ENCODE measurements around the gene HDAC4. TPM values are rescaled to one million over a fixed set of nuclear protein-coding genes. Genes with fewer than 3 reads are reported as not detected.

The HDAC4 gene
- total and polyA plus RNA-seq, 4 donors: 2.9 to 37.2 (median 4.4) TPM

- TF ChIP-seq GABPA (IDR thresholded peaks at IDR 0.05 in 1 of 2, conservative IDR thresholded peaks at IDR 0.05 in 1 of 2) (no peak), JUND (IDR thresholded peaks at IDR 0.05) (no peak), RXRA (IDR thresholded peaks at IDR 0.05) (no peak), SP1 (IDR thresholded peaks at IDR 0.05) (no peak), NR2F2 (IDR thresholded peaks at IDR 0.05) (no peak), EGR1 (IDR thresholded peaks at IDR 0.05; ENCODE audit: low read depth in 2 of 2) (no peak), FOXA2 (IDR thresholded peaks at IDR 0.05) (no peak), REST (IDR thresholded peaks at IDR 0.05) (no peak), HNF4A (conservative IDR thresholded peaks at IDR 0.05) (no peak)
- 87% methylated on average over 20 of the region's 20 CpGs for WGBS
Observed at GRCh38 chr2:239098288-239098970, 302.4 kb downstream of the HDAC4 start.

GRCh38 chr2:239097428-239097696 is 303.5 kb downstream of the HDAC4 start:
- DNase-seq (ENCODE audit: low spot score): no peak
- H3K4me3 ChIP-seq (ENCODE audit: low read depth in 1 of 3, low read length in 3 of 3): no peak overlapping the region
- H3K27me3 ChIP-seq (ENCODE audit: control insufficient read depth in 4 of 4, insufficient read depth in 4 of 4, low read length in 3 of 4): no peaks in the 10 kb centered on the region

More at GRCh38 chr2:239098288-239098970, 302.4 kb downstream of the HDAC4 start:
- no peaks in the 10 kb centered on the region for H3K9me3 ChIP-seq (ENCODE audit: control insufficient read depth in 4 of 4, low read length in 3 of 4)
- no peak overlapping the region for H3K27ac ChIP-seq (ENCODE audit: low read depth in 1 of 2, low read length in 2 of 2)
- H3K27me3 ChIP-seq (ENCODE audit: control insufficient read depth in 4 of 4, insufficient read depth in 4 of 4, low read length in 3 of 4): no peaks in the 10 kb centered on the region
- no peaks in the 10 kb centered on the region for H3K4me1 ChIP-seq (ENCODE audit: control insufficient read depth in 4 of 4, insufficient read depth in 4 of 4, low read length in 3 of 4)
- DNase-seq (ENCODE audit: low spot score): no peak
- peaks cover 6 to 43% (median 15%) of the 10 kb centered on the region in 4 donors for H3K36me3 ChIP-seq (ENCODE audit: control insufficient read depth in 4 of 4, insufficient read depth in 3 of 4, low read depth in 1 of 4, low read length in 3 of 4)
- H3K4me3 ChIP-seq (ENCODE audit: low read depth in 1 of 3, low read length in 3 of 3): no peak overlapping the region
- no peak overlapping the region for H3K9ac ChIP-seq (ENCODE audit: low read depth in 1 of 2, low read length in 2 of 2)

More at GRCh38 chr2:239097428-239097696, 303.5 kb downstream of the HDAC4 start:
- H3K9me3 ChIP-seq (ENCODE audit: control insufficient read depth in 4 of 4, low read length in 3 of 4): no peaks in the 10 kb centered on the region
- TF ChIP-seq HNF4G (IDR thresholded peaks at IDR 0.05): no peak
- no peak for TF ChIP-seq ZBTB33 (IDR thresholded peaks at IDR 0.05)
- no peak for TF ChIP-seq ATF3 (IDR thresholded peaks at IDR 0.05)
- no peak for TF ChIP-seq RXRA (IDR thresholded peaks at IDR 0.05)
- no peak for TF ChIP-seq TAF1 (conservative IDR thresholded peaks at IDR 0.05)
- no peak overlapping the region for H3K27ac ChIP-seq (ENCODE audit: low read depth in 1 of 2, low read length in 2 of 2)
- WGBS: 97% methylated on average over 12 of the region's 12 CpGs
- peaks cover 5 to 33% (median 11%) of the 10 kb centered on the region in 4 donors for H3K36me3 ChIP-seq (ENCODE audit: control insufficient read depth in 4 of 4, insufficient read depth in 3 of 4, low read depth in 1 of 4, low read length in 3 of 4)
- H3K4me1 ChIP-seq (ENCODE audit: control insufficient read depth in 4 of 4, insufficient read depth in 4 of 4, low read length in 3 of 4): no peaks in the 10 kb centered on the region
- H3K9ac ChIP-seq (ENCODE audit: low read depth in 1 of 2, low read length in 2 of 2): no peak overlapping the region
